HG03064 (cell line): ENCODE results near the gene LRRC74B.

Source experiments
- ATAC-seq: cut with Tn5 transposase; IDR thresholded peaks from one replicate; pipeline ENCODE4 v1.9.1; 2021; ENCODE audit warnings: low read depth; ENCODE audit not compliant: unreplicated experiment

LRRC74B gene

DNA sequence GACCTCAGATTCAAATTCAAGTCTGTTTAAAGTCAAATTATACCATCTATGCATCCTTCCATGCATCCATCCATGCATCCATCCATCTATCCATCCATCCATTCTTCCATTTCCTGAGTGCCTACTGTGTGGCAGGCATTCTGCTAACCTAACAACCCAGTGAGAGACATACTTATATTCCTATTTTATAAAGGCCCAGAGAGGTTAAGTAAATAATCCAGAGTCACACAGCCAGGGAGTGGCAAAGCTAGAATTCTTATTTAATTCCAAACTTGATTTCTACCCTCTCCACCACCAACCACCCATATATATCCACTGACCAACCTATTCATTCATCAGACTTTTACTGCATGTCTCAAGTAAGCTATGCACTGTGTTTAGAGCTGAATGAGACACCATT lies 53.8 kb downstream of the LRRC74B start:
- ATAC-seq = no peak

DNA sequence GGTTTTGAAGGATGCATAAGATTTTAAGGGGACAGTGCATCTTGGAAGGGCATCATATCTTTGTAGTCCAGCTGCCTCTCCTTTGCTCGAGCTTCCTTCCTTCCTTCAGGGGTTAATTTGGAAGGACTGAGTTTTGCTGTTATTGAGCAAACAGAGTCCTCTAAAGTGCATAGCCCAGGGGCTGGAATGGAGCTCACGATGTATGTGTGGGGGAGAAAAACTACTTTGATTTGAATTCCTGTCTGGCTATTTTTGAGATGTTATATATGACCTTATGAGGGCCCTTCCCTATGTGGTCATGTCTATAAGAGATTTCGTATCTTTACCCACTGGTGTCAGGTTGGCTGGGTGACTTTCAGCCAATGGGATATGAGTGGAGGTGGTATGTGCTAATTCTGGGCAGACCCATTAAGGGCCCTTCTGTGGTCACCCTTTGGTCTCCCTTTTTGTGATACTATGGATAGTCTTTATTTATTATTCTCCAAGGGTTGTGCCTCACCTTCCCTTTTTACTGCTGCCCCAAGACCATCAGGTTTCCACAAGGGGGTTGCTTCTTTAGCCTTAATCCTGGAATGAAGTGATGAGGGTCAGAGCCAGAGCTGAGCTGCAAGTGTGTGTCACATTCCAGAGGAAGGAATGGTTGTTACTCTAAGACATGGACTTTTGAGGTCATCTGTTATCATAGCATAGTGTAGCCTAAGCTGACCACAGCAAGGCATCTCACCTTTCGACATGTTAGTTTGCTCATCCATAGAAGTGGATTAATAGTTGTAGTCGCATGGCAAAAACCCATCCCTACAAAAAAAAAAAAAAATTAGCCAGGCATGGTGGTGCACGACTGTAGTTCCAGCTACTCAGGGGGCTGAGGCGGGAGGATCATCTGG lies 54.6 kb downstream of the LRRC74B start:
- no peak for ATAC-seq

DNA sequence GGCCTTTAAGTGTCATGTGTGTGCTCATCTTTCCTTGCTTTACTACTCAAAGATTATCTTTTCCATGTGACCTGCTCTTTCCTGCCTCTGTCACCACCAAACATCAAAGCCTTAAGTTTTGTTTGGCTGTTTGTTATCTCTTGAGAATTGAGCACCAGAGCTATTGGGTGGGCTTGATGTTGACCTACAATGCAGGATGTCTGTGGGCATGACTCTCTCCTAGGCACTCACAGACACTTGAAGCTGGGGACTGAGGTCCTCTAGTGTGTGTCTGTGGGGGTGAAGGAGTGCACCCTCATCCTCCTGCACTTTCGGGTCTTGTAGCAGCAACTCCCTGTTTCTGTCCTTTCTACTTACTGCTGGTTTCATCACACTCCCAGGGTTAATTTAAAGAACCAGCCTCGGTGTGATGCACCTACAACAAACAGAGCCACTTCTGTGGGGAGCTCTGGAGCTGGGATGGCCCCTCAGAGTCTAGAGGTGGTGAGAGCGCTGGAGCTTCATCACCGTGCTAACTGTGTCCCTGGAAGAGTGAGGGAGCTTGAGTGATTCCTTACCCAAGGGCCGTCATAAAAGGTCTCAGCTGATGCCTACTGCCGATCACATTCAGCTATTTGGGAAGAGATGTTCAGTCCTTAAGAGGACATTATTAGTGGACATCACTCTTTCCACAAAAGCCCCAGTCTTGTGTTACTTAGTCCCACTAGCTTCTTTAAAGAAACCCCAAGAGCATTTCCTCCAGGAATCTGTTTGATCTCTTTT lies 56.3 kb downstream of the LRRC74B start:
- no peak for ATAC-seq

DNA sequence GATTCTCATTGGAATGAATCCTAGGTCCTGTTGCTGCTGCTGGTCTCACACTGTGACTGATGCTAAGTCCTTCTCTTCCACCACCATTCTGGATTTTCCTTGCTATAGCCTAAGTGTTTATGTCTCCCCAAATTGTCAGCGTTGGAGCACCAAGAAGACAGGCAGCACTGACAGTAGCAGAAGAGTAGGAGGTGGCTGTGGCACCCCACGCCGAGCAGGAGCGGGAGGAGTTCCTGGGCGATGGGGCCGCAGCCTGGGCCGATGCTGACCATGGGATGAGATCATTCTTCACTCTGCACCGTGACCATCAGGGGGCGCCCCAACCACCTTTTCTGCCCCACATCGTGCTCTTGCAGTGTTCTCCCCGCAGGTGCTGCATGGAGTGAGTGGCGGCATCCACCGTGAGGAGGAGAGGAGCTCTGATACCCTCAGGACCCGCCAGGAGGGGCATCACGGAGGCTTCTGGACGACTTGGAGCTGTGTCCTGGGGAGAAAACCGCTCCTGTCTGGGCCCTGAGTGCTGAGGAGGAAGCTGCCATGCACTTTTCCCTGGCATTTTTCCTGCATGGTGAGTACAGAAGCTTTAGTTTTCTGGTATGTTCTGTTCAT lies 57.0 kb downstream of the LRRC74B start:
- ATAC-seq = no peak

DNA sequence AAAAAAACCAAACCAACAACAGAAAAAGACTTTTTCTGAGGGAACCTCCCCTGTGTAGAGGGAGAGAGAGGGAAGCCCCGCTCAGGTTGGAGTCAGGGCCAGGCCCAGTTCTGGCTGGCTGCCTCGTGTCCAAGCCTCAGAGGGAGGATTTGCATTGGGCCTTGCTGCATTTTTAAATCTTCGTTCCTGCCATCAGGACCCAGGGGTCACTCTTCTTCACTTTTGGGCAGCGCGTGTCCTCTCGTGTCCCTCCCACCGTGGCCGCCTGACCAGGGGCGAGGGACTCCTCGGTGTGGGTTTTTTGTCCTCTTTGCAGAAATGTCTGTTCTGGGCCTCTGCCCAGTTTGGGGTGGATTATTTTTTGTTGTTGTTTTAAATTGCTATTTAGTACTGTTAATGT lies 57.9 kb downstream of the LRRC74B start:
- ATAC-seq = no peak

DNA sequence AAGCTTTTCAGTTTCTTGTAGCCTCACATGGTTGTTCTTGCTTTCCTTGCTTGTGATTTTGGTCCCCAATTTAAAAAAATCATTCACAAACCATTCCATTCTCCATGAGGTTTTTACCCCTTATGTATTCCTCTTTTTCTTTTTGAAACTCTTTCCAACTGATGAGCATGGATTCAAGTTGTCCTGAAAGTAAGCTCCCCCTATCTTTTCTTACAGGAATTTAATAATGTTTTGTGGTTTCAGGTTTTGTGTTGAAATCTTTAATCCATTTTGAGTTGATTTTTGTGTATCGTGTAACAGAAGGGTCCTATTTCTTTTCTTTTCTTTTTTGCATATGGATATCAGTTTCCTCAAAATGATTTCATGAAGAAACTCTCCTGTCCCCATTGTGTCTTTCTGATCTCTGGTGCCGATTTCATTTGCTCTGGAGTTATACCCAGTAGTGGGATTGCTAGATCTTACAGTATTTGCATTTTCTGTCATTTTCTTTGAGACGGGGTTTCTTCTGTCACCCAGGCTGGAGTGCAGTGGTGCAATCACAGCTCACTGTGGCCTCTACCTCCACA lies 58.5 kb downstream of the LRRC74B start:
- ATAC-seq = no peak

DNA sequence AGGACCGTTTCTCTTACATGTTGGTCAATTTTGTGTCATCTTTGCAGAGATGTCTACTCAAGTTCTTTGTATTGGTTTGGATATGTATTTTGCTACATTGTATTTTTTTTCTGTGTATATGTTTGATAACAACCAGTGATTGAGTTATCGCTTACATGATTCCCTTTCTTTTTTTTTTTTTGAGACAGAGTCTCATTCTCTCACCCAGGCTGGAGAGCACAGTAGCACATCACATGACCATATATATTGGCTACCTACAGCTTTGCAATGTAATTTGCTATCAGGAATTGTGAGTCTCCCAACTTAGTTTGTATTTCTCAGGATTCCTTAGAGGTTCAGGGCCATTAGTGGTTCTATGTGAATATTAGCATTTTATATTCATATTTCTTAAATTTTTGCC lies 59.5 kb downstream of the LRRC74B start:
- ATAC-seq = no peak

DNA sequence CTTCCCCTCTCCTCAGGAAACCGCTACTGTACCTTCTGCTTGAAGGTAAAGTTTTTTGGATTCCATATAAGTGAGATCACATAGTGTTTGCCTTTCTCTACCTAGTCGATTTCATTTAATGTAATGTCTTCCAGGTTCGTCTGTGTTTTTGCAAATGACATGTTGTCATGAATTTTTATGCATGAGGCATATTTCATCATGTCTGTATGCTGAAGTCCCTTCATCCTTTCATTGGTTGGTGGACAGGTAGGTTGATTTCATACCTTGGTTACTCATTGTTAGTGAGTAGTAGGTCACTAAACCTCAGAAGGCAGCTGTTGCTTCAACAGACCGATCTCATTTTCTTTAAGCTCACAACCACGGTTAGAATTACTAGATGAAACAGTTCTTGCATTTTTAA lies 60.3 kb downstream of the LRRC74B start:
- ATAC-seq = no peak

DNA sequence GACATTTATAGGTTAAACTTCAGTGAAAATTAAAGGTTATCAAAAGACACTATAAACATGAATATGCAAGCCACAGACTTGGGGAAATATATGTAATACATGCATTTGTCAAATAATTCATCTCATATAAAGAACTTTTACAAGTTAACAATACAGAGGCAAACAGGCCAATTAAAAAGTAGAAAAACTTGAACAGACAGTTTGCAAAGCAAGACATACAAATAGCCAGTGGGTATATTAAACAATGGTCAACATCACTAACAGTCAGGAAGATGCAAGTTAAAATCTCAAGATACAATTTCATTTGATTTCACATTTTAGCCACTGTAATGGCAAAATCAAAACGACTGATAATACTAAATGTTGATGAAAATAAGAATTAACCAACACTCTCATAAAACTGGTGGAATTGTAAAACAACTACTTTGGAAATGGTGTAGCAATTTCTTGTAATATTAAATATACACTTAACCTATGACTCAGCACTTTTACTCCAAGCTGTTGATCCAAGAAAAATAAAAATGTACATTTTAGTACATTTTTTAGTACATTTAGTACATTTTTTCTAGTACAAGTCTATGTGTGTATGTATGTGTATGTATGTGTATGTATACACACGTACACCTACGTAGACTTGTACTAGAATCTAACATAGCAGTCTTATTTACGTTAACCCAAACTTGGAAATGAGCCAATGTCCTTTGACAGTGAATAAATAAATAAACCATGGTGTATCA lies 62.8 kb downstream of the LRRC74B start:
- no peak for ATAC-seq
